ENCODE data around the gene PRKCZ. TPM values are rescaled to one million over a fixed set of nuclear protein-coding genes. Genes with fewer than 3 reads are reported as not detected.
A peak's percentile ranks its signal among the peaks of the same experiment; 100 is the strongest.

Gene PRKCZ
- total and polyA plus RNA-seq, 2 experiments from 2014 or later = 26.2 to 36.9 TPM

- 0 out of 2 replicates have a peak overlapping the region, but pooled peaks have one; percentile 74 for H2AFZ ChIP-seq
- peaks cover 7% of the 10 kb centered on the region; the same call in 1 of the 2 replicates for H3F3A ChIP-seq (replicated peaks; ENCODE audit: low read depth)
- peak; percentile 92 for DNase-seq (ENCODE audit: low spot score)
- no peaks in the 10 kb centered on the region for H4K20me1 ChIP-seq (replicated peaks; ENCODE audit: insufficient read depth)
- Mint-ChIP-seq H3K4me1 (peaks cover 19% of the 10 kb centered on the region), H3K9me3 (no peaks in the 10 kb centered on the region), H3K27ac (no peak overlapping the region; the same call in 1 of the 2 replicates), H3K4me3 (peak overlapping the region; percentile 65), H3K36me3 (ENCODE audit: low read depth) (no peaks in the 10 kb centered on the region), H3K27me3 (ENCODE audit: insufficient read depth, low read depth, poor library complexity) (peaks cover 19% of the 10 kb centered on the region)
- H3K9me2 ChIP-seq (ENCODE audit: insufficient read depth) = no peaks in the 10 kb centered on the region
- ATAC-seq = peak; percentile 75
- H3K36me3 ChIP-seq (ENCODE audit: insufficient read depth) = no peaks in the 10 kb centered on the region
- H3K27ac ChIP-seq (ENCODE audit: low read depth) = peak overlapping the region; percentile 72; the same call in 1 of the 2 replicates
- H3K4me2 ChIP-seq = peak overlapping the region; percentile 89
- peak overlapping the region; percentile 70 for H3K4me3 ChIP-seq
- TF ChIP-seq STAT1 (IDR thresholded peaks at IDR 0.05; ENCODE audit: unreplicated experiment) (no peak), POLR2AphosphoS5 (IDR thresholded peaks at IDR 0.05; ENCODE audit: low read depth) (peak; percentile 69), ZNF114 (CRISPR knock-in tag; IDR thresholded peaks at IDR 0.05) (no peak), JUNB (IDR thresholded peaks at IDR 0.05; ENCODE audit: unreplicated experiment) (no peak), NANOG (IDR thresholded peaks at IDR 0.05; ENCODE audit: borderline replicate concordance) (no peak), CREB1 (CRISPR knock-in tag; IDR thresholded peaks at IDR 0.05; ENCODE audit: low read depth) (no peak), EZH2 (IDR thresholded peaks at IDR 0.05; ENCODE audit: low read depth, unreplicated experiment) (no peak)
- TF ChIP-seq, protein P1, sequence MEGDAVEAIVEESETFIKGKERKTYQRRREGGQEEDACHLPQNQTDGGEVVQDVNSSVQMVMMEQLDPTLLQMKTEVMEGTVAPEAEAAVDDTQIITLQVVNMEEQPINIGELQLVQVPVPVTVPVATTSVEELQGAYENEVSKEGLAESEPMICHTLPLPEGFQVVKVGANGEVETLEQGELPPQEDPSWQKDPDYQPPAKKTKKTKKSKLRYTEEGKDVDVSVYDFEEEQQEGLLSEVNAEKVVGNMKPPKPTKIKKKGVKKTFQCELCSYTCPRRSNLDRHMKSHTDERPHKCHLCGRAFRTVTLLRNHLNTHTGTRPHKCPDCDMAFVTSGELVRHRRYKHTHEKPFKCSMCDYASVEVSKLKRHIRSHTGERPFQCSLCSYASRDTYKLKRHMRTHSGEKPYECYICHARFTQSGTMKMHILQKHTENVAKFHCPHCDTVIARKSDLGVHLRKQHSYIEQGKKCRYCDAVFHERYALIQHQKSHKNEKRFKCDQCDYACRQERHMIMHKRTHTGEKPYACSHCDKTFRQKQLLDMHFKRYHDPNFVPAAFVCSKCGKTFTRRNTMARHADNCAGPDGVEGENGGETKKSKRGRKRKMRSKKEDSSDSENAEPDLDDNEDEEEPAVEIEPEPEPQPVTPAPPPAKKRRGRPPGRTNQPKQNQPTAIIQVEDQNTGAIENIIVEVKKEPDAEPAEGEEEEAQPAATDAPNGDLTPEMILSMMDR (conservative IDR thresholded peaks at IDR 0.05; ENCODE audit: low read depth in 2 of 2) = no peak
- peaks cover 10% of the 10 kb centered on the region; the same call in 1 of the 2 replicates for H3K4me1 ChIP-seq (ENCODE audit: insufficient read depth)
- H3K27me3 ChIP-seq (ENCODE audit: insufficient read depth) = peaks cover 6% of the 10 kb centered on the region; the same call in 1 of the 2 replicates
- no peaks in the 10 kb centered on the region; the same call in 1 of the 2 replicates for H3K79me2 ChIP-seq (replicated peaks; ENCODE audit: insufficient read depth)
These were observed 154.4 kb downstream of the PRKCZ start for GRCh38 chr1:2204415-2205190.

DNA sequence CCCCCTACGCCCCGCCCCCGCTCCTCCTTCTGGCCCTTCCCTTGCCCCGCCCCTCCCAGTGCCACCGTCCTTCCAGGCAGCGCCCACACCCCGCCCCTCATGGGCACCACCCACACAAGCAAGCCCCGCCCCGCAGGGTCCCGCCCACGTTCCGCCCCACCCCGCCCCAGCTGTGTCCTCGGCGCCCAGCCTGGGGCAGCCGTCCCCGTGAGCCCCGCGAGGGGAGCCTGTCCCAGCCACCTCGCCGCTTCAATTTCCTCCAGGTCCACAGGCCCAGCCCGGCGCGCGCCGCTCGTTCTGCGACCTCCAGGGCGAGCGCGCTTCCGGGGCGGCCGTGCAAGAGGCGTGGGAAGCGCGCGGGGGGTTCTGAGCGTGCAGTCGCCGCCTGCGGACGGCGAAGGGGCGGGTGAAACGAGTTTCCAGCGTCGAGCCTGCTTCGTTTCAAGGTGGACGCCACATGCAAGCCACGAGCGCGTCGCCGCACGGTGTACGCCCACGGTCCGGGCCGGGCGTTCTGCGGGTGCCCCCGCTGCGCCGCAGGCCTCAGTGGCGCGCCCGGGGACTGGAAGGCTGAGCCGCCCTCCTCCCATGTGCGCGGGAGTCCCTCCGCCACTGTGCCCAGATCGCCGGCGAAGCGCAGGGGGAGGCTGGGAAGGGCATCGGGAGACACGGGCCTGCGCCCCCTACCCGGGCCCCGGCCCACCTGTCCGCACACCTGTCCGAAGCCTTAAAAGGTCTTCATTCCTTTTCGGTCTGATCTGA lies 155.2 kb downstream of the PRKCZ start:
- H3K4me1 ChIP-seq (ENCODE audit: insufficient read depth) = peaks cover 10% of the 10 kb centered on the region; the same call in 1 of the 2 replicates
- H3K4me3 ChIP-seq = peak overlapping the region; percentile 70
- TF ChIP-seq JUNB (IDR thresholded peaks at IDR 0.05; ENCODE audit: unreplicated experiment) (no peak), POLR2AphosphoS5 (IDR thresholded peaks at IDR 0.05; ENCODE audit: low read depth) (peak; percentile 79)
- TF ChIP-seq, protein P2, sequence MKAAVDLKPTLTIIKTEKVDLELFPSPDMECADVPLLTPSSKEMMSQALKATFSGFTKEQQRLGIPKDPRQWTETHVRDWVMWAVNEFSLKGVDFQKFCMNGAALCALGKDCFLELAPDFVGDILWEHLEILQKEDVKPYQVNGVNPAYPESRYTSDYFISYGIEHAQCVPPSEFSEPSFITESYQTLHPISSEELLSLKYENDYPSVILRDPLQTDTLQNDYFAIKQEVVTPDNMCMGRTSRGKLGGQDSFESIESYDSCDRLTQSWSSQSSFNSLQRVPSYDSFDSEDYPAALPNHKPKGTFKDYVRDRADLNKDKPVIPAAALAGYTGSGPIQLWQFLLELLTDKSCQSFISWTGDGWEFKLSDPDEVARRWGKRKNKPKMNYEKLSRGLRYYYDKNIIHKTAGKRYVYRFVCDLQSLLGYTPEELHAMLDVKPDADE (IDR thresholded peaks at IDR 0.05) = no peak
- TF ChIP-seq, protein P3, sequence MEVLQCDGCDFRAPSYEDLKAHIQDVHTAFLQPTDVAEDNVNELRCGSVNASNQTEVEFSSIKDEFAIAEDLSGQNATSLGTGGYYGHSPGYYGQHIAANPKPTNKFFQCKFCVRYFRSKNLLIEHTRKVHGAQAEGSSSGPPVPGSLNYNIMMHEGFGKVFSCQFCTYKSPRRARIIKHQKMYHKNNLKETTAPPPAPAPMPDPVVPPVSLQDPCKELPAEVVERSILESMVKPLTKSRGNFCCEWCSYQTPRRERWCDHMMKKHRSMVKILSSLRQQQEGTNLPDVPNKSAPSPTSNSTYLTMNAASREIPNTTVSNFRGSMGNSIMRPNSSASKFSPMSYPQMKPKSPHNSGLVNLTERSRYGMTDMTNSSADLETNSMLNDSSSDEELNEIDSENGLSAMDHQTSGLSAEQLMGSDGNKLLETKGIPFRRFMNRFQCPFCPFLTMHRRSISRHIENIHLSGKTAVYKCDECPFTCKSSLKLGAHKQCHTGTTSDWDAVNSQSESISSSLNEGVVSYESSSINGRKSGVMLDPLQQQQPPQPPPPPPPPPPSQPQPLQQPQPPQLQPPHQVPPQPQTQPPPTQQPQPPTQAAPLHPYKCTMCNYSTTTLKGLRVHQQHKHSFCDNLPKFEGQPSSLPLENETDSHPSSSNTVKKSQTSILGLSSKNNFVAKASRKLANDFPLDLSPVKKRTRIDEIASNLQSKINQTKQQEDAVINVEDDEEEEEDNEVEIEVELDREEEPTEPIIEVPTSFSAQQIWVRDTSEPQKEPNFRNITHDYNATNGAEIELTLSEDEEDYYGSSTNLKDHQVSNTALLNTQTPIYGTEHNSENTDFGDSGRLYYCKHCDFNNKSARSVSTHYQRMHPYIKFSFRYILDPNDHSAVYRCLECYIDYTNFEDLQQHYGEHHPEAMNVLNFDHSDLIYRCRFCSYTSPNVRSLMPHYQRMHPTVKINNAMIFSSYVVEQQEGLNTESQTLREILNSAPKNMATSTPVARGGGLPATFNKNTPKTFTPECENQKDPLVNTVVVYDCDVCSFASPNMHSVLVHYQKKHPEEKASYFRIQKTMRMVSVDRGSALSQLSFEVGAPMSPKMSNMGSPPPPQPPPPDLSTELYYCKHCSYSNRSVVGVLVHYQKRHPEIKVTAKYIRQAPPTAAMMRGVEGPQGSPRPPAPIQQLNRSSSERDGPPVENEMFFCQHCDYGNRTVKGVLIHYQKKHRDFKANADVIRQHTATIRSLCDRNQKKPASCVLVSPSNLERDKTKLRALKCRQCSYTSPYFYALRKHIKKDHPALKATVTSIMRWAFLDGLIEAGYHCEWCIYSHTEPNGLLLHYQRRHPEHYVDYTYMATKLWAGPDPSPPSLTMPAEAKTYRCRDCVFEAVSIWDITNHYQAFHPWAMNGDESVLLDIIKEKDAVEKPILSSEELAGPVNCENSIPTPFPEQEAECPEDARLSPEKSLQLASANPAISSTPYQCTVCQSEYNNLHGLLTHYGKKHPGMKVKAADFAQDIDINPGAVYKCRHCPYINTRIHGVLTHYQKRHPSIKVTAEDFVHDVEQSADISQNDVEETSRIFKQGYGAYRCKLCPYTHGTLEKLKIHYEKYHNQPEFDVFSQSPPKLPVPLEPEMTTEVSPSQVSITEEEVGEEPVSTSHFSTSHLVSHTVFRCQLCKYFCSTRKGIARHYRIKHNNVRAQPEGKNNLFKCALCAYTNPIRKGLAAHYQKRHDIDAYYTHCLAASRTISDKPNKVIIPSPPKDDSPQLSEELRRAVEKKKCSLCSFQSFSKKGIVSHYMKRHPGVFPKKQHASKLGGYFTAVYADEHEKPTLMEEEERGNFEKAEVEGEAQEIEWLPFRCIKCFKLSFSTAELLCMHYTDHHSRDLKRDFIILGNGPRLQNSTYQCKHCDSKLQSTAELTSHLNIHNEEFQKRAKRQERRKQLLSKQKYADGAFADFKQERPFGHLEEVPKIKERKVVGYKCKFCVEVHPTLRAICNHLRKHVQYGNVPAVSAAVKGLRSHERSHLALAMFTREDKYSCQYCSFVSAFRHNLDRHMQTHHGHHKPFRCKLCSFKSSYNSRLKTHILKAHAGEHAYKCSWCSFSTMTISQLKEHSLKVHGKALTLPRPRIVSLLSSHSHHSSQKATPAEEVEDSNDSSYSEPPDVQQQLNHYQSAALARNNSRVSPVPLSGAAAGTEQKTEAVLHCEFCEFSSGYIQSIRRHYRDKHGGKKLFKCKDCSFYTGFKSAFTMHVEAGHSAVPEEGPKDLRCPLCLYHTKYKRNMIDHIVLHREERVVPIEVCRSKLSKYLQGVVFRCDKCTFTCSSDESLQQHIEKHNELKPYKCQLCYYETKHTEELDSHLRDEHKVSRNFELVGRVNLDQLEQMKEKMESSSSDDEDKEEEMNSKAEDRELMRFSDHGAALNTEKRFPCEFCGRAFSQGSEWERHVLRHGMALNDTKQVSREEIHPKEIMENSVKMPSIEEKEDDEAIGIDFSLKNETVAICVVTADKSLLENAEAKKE (CRISPR knock-in tag; IDR thresholded peaks at IDR 0.05) = no peak

More for the DNA sequence above, 155.2 kb downstream of the PRKCZ start:
- Histone ChIP-seq H2AFZ (peak overlapping the region; percentile 92; the same call in 1 of the 2 replicates), H4K20me1 (replicated peaks; ENCODE audit: insufficient read depth) (no peaks in the 10 kb centered on the region), H3F3A (replicated peaks; ENCODE audit: low read depth) (peaks cover 7% of the 10 kb centered on the region; the same call in 1 of the 2 replicates), H3K27me3 (ENCODE audit: insufficient read depth) (peaks cover 6% of the 10 kb centered on the region; the same call in 1 of the 2 replicates), H3K4me2 (peak overlapping the region; percentile 81), H3K9me2 (ENCODE audit: insufficient read depth) (no peaks in the 10 kb centered on the region), H3K79me2 (replicated peaks; ENCODE audit: insufficient read depth) (no peaks in the 10 kb centered on the region; the same call in 1 of the 2 replicates), H3K27ac (ENCODE audit: low read depth) (no peak overlapping the region), H3K36me3 (ENCODE audit: insufficient read depth) (no peaks in the 10 kb centered on the region)
- Mint-ChIP-seq H3K4me3 (peak overlapping the region; percentile 56; the same call in 2 of the 3 replicates), H3K4me1 (peaks cover 20% of the 10 kb centered on the region), H3K27ac (no peak overlapping the region), H3K36me3 (ENCODE audit: low read depth) (no peaks in the 10 kb centered on the region), H3K27me3 (ENCODE audit: insufficient read depth, low read depth, poor library complexity) (peaks cover 15% of the 10 kb centered on the region), H3K9me3 (no peaks in the 10 kb centered on the region)
- DNase-seq (ENCODE audit: low spot score) (peak; percentile 96), ATAC-seq (peak; percentile 57)
